ENCODE results near the gene GRB10.

DNA sequence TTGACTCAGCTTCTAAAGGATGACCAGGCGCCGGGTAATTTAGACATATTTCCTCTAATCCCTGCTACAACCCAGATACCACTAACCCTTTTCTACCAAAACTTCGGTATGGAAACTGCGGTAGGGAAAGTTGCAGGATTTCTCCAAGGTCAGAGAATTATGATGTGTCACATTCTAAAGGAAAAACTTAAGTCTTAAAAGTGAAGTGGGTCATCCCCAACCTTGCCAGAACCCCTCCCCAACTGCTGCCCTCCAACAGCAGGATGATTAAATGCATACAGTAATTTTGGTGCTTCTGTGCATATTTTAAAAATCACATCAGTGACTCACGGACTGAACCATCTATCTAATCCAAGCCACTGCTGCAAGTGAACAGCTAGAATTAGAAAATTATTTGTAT, 52.7 kb downstream of the GRB10 start:
- TF ChIP-seq EZH2 (IDR thresholded peaks at IDR 0.05; ENCODE audit: low read depth, unreplicated experiment): no peak
- TF ChIP-seq, protein P1, sequence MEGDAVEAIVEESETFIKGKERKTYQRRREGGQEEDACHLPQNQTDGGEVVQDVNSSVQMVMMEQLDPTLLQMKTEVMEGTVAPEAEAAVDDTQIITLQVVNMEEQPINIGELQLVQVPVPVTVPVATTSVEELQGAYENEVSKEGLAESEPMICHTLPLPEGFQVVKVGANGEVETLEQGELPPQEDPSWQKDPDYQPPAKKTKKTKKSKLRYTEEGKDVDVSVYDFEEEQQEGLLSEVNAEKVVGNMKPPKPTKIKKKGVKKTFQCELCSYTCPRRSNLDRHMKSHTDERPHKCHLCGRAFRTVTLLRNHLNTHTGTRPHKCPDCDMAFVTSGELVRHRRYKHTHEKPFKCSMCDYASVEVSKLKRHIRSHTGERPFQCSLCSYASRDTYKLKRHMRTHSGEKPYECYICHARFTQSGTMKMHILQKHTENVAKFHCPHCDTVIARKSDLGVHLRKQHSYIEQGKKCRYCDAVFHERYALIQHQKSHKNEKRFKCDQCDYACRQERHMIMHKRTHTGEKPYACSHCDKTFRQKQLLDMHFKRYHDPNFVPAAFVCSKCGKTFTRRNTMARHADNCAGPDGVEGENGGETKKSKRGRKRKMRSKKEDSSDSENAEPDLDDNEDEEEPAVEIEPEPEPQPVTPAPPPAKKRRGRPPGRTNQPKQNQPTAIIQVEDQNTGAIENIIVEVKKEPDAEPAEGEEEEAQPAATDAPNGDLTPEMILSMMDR (conservative IDR thresholded peaks at IDR 0.05; ENCODE audit: low read depth in 2 of 2): no peak
- no peak for TF ChIP-seq POLR2AphosphoS5 (IDR thresholded peaks at IDR 0.05; ENCODE audit: low read depth)
- no peak for TF ChIP-seq EZH2phosphoT487 (IDR thresholded peaks at IDR 0.05; ENCODE audit: unreplicated experiment)
- no peak for TF ChIP-seq CREB1 (CRISPR knock-in tag; IDR thresholded peaks at IDR 0.05; ENCODE audit: low read depth)
- TF ChIP-seq, protein P2, sequence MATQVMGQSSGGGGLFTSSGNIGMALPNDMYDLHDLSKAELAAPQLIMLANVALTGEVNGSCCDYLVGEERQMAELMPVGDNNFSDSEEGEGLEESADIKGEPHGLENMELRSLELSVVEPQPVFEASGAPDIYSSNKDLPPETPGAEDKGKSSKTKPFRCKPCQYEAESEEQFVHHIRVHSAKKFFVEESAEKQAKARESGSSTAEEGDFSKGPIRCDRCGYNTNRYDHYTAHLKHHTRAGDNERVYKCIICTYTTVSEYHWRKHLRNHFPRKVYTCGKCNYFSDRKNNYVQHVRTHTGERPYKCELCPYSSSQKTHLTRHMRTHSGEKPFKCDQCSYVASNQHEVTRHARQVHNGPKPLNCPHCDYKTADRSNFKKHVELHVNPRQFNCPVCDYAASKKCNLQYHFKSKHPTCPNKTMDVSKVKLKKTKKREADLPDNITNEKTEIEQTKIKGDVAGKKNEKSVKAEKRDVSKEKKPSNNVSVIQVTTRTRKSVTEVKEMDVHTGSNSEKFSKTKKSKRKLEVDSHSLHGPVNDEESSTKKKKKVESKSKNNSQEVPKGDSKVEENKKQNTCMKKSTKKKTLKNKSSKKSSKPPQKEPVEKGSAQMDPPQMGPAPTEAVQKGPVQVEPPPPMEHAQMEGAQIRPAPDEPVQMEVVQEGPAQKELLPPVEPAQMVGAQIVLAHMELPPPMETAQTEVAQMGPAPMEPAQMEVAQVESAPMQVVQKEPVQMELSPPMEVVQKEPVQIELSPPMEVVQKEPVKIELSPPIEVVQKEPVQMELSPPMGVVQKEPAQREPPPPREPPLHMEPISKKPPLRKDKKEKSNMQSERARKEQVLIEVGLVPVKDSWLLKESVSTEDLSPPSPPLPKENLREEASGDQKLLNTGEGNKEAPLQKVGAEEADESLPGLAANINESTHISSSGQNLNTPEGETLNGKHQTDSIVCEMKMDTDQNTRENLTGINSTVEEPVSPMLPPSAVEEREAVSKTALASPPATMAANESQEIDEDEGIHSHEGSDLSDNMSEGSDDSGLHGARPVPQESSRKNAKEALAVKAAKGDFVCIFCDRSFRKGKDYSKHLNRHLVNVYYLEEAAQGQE (IDR thresholded peaks at IDR 0.05; ENCODE audit: unreplicated experiment): no peak

Measured in GM23338 (cell line).